Hepatic stellate cell (primary cell): ENCODE data around the gene NUAK2.
"Not testable (repeated sequence)": the region's sequence is repeated elsewhere in the genome, so short reads cannot be mapped to it uniquely, and the experiment has no call there.

Experiments used
- DNase-seq: peaks from one replicate; pipeline ENCODE4 v3.0.0; 2011; ENCODE audit warnings: low spot score

The NUAK2 gene

DNA sequence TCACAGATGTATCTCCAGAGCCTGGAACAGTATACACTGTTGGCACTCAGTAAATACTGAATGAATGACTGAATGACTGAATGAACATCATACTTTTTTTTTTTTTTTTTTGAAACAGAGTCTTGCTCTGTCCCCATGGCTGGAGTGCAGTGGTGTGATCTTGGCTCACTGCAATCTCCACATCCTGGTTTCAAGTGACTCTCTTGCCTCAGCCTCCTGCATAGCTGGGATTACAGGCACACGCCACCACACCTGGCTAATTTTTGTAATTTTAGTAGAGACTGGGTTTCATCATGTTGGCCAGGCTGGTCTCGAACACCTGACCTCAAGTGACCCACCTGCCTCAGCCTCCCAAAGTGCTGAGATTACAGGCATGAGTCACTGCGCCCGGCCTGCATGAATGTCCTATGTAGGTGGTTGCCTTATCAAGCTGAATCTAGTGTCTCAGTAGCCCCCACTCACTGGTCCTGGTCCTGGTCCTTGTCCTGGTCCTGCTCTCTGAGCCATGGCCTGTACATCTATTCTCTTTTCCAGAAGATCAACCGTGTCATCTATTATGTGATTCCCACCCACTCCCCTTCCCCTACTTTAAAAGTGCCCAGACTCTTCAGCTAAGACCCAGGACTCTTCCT lies 23.9 kb downstream of the NUAK2 start:
- not testable (repeated sequence) for DNase-seq

DNA sequence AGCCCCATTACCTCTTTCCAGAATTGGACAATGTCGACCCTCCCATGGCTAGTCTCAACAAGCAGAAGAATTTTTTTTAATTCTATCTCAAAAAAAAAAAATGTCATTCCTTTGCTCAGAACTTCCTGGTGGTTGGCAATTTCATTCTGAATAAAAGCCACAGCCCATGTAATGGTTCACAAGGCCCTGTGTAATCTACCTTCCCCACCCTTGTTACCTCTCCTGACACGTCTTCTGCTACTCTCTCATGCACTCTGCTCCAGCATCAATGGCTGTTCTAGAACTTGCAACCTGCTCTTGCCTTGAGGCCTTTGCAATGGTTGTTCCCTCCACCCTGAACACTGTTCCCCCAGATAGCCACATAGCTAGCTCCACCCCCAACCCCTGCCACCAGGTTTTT lies 25.4 kb downstream of the NUAK2 start:
- DNase-seq = no peak

DNA sequence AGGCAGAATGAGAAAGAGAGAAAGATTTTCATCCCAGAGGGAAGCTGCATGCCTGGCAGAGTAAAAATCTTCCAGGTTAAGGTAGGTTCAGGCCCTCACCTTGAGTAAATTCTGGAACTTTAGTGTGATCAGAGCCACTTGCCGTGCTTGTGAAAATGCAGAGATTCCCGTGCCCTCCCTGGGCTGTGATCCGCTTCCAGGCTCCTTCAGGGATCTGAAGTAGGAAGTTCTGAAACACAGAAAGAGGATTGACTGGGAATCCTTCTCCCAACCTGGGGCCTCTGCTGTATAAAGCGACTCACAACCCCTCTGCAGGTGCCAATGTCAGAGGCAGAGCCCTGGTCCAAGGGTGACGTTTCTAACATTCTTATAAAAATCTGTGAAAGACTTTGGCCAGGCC lies 26.6 kb downstream of the NUAK2 start:
- DNase-seq = no peak

DNA sequence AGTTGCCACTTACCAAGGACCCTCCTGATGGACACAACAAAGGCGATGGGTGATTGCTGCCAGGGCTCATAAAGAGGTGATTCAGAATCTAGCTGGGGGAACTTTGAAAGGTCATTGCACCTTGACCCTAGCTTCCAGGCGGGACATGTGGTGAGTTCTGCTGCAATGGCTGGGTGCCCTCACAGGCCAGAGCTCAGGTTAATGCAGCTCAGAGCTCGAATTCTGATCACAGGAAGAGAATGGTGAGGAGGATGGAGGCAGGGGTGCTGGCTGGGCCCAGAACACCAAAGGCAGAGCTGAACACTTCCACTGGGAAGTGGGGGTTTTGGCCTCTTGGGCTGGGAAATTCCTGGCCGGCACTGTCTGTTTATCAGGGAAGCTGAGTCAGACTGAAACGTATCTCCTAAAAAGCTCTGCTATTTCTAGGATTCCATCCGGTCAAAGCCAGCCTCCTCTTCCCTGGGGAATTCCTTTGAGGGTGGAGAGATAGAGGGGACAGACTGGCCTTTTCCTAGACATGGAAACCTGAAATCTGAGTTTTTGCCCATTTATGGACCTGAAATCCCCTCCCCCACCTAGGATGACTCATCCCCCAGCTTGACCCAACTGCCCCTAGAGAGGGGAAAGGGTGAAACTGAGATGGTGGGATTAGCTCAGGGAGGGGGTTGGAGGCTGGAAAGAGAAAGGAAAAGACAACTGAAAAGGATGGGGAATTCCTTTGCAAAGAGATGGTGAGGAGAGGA lies 27.2 kb downstream of the NUAK2 start:
- DNase-seq = peak; percentile 83

DNA sequence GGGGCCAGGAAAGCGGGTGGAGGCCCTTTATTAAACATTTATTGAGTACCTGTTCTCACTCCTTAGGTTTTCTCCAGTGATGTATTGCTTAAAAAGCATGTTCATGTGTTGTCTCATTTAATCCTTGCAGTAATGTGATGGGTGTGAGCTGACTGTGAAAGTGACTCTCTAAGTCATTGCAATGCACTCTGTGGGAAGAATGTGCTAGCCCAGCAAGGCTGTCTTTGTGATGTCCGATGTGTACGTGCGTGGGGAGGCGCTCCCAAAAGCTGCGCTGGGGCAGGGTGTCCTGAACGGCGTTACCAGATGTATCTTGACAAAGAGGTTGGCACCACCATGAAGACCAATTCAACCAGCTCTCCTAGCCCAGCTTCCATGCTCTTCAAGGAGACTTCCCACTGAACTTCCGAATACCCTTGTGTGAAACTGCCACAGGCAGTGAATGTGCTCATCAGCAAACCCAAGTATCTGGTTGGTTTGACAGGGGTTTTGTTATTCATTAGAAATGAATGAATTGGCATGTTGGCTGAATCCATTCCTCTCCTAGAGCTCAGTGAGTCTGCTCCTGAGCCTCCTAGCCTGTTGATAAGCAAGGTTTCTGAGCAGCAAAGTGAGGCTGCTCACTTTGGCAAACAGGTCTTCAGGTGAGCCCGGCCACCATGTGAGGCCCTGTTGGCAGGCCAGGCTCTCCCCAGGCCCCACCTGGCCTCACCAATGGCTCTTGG lies 28.0 kb downstream of the NUAK2 start:
- no peak for DNase-seq

DNA sequence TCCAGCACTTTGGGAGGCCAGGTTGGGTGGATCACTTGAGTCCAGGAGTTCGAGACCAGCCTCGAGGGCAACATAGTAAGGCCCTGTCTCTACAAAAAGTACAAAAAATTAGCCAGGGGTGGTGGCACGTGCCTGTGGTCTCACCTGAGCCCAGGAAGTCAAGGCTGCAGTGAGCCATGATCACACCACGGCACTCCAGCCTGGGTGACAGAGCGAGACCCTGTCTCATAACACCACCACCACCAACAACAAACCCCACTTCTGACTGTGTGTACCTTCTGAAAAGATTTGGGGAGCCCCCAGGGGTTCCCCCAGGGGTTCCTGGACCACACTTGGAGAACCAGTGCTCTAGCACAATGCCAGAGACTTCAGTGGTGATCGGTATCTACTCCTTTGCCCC lies 29.9 kb downstream of the NUAK2 start:
- DNase-seq = no peak

DNA sequence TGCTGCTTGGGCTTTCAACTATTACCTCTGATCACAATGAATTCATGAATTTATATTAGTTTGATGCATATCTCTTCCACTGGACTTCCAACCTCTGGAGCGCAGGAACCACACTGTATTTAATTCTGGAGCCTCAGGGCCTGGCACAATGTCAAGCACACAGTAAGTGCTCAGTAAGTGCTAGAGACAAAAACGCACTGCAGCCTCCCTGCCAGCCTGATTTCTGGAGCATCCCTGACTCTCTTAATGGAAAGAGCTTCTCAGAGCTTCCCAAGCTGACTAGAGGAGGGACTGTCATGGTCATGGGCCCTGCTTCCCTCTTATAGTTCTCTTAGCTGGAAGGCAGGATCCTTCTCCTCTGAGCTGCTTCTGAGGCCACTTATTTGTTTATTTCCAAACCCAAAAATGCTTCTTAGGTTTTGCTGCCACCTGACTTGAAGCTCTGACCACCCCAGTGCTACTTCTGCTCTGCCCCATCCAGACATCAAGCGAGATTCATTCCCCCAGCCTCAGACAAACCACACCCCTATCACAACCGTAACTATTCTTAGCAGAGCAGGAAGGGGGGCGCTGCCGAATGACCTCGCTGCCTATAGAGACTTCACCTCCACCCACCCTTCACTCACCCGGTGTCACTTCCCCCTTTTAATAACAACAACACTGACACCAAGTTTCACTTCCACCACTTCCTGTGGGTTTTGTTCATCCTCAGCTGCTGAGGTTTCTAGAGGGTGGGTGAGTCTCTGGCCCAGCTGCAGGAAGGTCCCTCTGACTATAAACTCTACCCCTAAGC lies 33.6 kb downstream of the NUAK2 start:
- peak; percentile 36 for DNase-seq

DNA sequence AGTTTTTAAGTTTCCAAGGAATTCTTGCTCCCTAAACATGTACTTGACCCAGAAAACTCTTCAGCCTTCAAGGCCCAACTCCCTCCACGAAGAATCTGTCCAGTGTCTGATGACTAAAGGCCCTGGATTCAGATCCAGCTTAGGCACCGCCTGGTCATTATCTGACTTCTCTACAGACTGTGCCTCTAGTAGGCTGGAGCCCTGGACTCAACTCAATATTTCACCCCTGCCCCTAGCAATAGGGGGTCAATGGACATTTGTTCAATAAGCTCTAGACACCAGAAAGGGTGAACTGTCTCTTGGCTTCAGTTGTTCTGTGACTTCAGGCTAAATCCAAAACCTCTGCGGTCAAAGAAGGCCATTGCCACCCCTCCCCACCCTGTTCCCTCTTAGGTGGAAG lies 34.5 kb downstream of the NUAK2 start:
- DNase-seq = no peak

DNA sequence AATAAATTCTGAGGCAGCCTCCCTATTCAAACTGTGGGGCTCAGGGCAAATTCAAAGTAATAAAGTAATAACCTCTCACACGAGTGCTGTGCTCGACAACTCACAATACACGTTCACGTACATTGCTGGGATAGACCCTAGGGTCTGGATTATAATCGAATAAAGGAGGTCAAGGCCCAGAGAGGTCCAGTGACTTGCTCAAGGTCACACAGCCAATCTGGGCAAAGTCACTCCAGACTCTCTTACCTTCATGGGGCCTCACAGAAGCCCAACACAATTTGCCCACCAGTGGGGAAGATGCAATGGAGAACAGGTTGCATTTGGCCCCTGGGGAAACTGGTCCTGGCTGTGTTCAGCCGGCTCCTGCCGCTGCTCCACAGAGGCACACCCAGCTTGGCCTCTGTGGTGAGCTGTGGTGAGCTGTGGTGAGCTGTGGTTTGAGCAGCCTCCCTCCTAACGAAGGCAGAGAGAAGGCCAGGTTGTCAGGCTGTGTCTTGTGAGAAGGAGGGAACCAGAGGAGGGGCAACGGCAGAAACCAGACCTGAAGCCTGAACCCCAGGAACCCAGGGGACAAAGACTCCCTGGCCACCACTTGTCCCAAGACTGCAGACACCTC lies 35.1 kb downstream of the NUAK2 start:
- DNase-seq = peak; percentile 63

DNA sequence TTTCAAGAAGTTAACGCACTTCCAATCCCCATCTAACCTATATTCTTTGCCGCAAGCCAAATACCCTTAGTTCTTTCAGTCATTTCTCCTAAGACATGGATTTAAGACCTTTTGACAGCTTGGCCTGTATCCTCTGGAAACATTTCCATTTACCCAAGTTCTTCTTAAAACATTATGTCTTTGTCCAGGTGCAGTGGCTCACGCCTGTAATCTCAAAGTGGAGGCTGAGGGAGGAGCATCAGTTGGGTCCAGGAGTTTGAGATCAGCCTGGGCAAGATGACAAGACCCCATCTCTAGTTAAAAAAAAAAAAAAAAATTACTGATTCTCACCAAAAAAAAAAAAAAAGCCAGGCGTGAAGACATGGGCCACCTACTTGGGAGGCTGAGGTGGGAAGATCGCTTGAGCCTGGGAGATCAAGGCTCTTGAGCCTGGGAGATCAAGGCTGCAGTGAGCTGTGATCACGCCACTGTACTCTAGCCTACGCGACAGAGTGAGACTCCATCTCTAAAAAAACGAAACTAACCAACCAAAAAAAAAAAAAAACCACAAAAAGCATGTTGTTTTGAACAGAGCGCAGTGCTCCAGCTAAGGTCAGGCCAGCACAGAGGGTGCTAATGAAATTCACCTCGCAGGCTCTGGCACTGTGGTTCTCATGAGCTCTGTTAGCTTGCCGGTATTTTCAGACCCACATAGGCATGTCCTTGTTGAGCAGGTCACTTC lies 36.0 kb downstream of the NUAK2 start:
- DNase-seq = no peak

DNA sequence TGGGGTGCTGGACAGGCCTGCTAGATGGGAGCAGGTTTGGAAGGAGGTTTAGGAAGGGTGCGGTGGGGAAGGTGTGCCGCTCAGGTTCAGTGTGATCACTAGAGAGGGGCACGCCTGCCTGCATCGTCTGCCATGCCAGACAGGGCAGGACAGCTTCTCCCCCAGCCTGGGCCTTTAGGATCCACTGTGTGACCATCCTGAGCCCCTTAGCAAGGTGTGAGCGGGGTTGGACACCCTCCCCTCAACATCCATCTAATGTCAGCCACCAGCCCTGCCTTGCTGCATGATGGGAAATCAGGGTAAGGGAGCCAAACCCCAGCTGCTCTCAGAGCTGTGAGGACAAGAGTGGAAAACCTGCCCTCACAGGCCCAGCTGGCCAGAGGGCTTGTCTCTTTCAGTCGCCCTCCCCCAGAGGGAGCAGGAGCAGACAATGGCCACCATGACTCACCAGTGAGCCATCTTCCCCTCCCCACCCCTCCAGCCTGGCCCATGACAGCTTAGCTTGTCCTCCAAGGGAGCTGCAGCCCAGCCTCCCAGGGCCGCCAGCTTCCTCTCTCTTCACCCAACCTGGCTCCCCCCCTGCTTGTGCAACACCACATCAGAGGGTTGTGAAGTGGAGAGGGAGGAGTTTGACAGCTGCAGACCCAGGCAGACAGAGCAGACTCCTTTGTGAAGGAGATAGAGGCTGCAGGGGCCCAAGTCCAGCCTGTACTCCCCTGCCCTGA lies 37.0 kb downstream of the NUAK2 start:
- DNase-seq = peak; percentile 98

DNA sequence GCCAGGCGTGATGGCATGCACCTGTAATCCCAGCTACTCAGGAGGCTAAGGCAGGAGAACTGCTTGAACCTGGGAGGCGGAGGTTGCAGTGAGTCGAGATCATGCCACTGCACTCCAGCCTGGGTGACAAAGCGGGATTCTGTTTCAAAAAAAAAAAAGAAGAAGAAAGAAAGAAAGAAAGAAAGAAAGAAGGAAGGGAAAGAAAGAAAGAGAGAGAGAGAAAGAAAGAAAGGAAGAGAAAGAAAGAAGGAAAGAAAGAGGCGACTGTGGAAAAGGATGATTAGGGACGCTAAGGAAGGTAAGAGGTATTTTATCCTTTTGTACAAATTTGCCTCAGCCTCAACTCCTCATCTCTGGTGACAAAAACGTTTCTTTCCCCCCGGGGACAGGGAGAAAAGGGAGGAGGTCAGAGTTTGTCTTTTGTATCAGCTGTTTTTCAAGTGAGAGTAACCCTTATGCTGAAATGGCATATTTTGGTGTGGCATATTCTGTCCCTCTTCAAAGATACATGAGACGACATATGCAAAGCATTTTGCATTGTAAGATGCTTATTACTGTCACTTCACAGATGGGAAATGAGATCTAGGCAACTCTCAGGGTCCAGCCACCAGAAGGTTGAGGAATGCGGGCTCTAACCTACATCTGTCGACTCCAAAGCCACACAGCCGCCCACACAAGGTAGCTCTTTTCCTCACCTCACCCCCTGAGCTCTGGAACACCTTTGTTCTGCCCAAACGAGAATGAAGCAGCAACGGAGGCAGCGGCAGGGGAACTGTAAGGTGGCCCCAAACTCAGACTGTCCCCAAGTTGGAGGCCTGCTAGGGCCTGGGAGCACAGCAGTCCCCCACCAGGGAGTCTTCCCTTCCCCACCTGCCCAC lies 38.0 kb downstream of the NUAK2 start:
- DNase-seq = no peak

DNA sequence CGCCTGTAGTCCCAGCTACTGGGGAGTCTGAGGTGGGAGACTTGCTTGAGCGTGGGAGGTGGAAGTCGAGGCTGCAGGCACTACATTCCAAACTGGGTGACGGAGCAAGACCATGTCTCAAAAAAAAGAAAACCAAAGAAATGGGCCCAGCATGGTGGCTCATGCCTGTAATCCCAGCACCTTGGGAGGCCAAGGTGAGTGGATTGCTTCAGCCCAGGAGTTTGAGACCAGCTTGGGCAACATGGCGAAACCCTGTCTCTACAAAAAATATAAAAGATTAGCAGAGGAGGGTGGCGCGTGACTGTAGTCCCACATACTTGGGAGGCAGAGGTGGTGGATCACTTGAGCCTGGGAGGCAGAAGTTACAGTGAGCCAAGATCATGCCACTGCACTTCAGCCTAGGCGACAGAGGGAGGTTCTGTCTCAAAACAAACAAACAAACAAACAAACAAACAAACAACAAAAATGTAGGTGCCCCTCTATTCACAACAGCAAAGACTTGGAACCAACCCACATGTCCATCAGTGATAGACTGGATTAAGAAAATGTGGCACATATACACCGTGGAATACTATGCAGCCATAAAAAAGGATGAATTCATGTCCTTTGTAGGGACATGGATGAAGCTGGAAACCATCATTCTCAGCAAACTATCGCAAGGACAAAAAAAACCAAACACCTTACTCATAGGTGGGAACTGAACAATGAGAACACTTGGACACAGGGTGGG lies 40.7 kb downstream of the NUAK2 start:
- DNase-seq = not testable (repeated sequence)

DNA sequence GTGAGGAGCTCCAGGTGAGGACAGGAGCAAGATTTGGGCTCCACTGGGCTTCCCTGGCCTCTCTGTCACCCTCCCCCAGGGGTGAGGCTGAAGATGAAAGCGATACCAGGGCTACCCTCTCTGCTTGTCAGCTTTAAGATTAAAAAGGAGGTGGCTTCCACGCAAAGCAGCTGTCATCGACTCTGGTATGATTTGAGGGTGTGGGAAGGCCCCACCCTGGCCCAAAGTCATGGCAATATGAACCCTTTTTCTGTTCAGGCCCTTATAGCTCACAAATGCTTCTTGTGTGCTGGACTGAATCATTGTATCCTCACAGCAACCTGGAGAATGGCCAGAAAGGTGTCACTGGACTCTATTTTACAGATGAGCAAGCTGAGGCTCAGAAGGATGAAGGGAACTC lies 41.6 kb downstream of the NUAK2 start:
- no peak for DNase-seq

DNA sequence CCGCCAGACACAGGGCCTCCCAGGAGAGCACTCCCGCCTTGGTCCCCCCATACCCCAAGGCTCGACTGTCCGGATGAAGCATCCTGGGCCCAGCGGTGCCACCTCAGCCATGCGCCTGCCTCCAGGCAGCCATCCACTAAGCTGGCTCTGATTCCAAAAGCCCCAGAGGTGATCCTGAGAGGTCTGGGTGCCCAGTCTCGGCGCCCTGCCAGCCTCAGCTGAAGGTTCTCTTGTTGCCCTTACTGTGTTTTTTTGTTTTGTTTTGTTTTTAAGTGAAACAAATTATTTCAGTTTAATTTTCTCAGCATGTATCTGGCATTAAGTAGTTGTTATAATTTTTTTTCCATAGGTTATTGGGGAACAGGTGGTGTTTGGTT lies 44.9 kb downstream of the NUAK2 start:
- DNase-seq = no peak

DNA sequence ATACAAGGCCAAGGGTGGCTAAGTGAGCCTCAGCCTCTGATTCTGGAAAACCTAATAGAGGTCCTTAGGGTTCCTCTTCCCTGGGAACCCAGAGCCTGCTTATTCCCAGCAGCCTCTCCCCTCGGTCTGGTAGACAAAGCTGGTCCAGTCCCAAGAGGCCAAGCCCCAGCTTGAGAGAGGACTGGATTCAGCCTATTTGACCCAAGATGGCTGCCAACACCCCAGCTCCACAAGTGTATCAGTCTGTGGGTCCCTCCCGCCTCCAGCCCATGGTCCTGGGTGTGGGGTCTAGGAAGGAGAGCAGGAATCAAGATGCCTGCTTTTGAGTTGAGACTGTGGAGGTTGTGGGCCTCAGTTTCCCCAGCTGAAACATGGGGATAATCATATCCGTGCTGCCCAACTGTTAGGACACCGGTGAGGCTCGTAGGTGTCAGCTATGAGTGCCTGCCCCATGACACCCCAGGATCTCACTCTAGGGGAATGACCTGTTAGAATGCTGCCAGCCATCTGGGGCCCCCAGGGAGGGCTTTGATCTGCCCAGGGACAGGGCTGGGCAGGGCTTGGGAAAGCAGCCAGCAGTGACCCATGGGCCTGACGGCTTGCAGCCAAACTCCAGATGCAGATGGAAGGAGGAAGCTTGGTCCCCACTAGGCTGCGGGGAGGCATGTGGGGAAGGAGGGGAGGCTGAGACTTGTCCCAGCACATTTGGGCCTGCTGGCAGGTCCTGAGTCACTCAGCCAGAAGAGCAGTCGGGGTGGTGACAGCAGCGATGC lies 45.4 kb downstream of the NUAK2 start:
- DNase-seq = no peak

DNA sequence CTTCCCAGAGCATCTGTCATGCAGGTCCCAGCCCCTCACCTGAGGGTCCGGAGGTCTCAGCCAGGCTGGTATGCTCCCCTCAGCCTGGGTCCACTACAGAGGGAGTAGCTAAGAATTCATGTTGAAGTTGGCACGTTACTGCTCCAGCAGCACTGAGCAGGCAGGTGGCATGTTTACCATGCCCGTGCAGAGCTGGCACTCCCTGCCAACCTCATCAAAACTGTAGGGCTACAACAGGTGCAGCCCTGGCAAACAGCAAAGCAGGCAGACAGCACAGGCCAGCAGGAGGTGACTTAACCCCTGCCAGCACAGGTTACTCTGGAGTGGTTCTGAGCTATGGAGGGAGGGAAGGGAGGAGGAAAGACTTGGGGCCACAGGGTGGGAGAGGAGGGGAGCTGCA lies 46.4 kb downstream of the NUAK2 start:
- no peak for DNase-seq

DNA sequence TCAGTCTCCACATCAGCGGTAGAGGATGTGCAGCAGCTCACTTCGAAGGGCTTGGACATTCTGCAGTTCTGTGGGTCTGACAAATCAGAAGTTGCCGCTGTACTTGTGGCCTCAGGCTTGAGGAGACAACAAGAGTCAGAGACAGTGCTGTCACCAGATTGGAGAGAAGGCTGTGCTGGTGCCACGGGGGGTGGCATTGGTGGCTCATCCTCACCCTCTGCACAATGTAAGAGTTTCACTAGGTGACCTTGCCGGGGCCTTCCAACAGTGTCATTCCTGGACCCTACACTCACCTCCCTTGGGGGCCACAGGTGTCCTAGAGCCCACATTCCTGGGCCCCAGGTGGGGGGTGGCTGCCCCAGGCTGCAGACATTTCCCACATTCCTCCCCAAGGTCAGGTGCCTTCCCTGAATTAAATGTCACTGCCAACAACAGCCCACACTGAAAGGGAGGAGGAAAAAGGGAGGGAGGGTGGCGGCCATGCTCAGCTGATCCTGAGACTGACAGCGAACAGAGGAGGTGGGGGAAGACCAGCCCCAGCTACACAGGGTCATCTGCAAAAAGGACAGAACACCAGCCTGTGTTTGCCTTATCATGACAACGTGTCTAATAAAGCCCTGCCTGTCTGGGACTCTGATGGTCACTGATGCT lies 47.4 kb downstream of the NUAK2 start:
- DNase-seq = no peak
